ENCODE results near the gene FARSA. TPM values are rescaled to one million over a fixed set of nuclear protein-coding genes. Genes with fewer than 3 reads are reported as not detected.
A peak's percentile ranks its signal among the peaks of the same experiment; 100 is the strongest.

FARSA gene
- polyA plus RNA-seq, 3 donors: 29.0 to 49.2 (median 47.9) TPM

DNA sequence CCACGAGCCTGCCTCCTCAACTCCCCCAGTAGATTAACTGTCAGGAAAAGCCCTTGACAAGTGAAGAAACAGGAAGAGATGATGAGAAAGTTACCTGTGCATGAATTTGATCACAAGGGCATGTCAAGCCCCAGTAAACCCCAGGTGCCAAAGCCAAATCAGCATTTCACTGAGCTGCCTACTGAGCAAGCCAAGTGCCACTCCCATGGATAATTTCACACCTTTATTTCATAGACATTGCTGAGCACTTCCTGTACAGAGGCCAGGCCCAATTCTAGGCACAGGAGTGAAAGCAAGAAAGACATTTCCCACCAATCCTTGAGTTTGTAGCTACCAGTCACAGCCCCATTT, 21.1 kb upstream of the FARSA start:
- no CpG with 5 or more reads among the region's 1 CpG for WGBS (ENCODE audit: insufficient coverage)
- no peak overlapping the region for H3K4me3 Mint-ChIP-seq
- Histone ChIP-seq H2AFZ (ENCODE audit: insufficient read depth, low read depth, low read length, poor library complexity, severe bottlenecking) (no peak overlapping the region), H3K27ac (ENCODE audit: low read depth in 1 of 2, low read length in 2 of 2) (peak overlapping the region; percentile 83 to 93), H3K27me3 (ENCODE audit: control insufficient read depth in 2 of 2, insufficient read depth in 2 of 2, low read length in 2 of 2) (no peaks in the 10 kb centered on the region), H3K9ac (ENCODE audit: insufficient read depth, low read length, poor library complexity, severe bottlenecking) (no peak overlapping the region), H3K4me3 (replicated peaks in 1 of 3; ENCODE audit: low read depth in 2 of 3, low read length in 3 of 3) (no peak overlapping the region), H3K79me2 (ENCODE audit: insufficient read depth, low read length) (peaks cover 52% of the 10 kb centered on the region), H3K9me3 (replicated peaks in 1 of 2; ENCODE audit: control insufficient read depth in 1 of 2, insufficient read depth in 1 of 2, low read length in 2 of 2) (no peaks in the 10 kb centered on the region), H3K36me3 (replicated peaks in 1 of 2; ENCODE audit: control insufficient read depth in 1 of 2, insufficient read depth in 2 of 2, low read length in 2 of 2) (peaks cover 27 to 49% of the 10 kb centered on the region in 2 donors), H3K4me1 (ENCODE audit: control insufficient read depth in 1 of 2, insufficient read depth in 2 of 2, low read length in 2 of 2) (peaks cover 37 to 52% of the 10 kb centered on the region in 2 donors), H4K20me1 (ENCODE audit: insufficient read depth, low read length) (no peaks in the 10 kb centered on the region), H3K4me2 (replicated peaks; ENCODE audit: extremely low read depth, low read length, poor library complexity, severe bottlenecking) (no peak overlapping the region)
- peak overlapping the region; percentile 51 to 96 (median 85) for H3K27ac Mint-ChIP-seq
- TF ChIP-seq, protein P1, sequence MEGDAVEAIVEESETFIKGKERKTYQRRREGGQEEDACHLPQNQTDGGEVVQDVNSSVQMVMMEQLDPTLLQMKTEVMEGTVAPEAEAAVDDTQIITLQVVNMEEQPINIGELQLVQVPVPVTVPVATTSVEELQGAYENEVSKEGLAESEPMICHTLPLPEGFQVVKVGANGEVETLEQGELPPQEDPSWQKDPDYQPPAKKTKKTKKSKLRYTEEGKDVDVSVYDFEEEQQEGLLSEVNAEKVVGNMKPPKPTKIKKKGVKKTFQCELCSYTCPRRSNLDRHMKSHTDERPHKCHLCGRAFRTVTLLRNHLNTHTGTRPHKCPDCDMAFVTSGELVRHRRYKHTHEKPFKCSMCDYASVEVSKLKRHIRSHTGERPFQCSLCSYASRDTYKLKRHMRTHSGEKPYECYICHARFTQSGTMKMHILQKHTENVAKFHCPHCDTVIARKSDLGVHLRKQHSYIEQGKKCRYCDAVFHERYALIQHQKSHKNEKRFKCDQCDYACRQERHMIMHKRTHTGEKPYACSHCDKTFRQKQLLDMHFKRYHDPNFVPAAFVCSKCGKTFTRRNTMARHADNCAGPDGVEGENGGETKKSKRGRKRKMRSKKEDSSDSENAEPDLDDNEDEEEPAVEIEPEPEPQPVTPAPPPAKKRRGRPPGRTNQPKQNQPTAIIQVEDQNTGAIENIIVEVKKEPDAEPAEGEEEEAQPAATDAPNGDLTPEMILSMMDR (IDR thresholded peaks at IDR 0.05): no peak
- intact Hi-C loops (cut with micrococcal nuclease): no loop called here
- H3K27me3 Mint-ChIP-seq (ENCODE audit: low read depth in 3 of 3): peaks cover 0 to 1% (median 0%) of the 10 kb centered on the region in 3 donors
- peak in 1 of 3 donors; percentile 5 for DNase-seq
- H3K4me1 Mint-ChIP-seq: peaks cover 56% of the 10 kb centered on the region
- peaks cover 32 to 49% of the 10 kb centered on the region in 2 donors for H3K36me3 Mint-ChIP-seq
- H3K9me3 Mint-ChIP-seq: no peaks in the 10 kb centered on the region

GRCh38 chr19:12953799-12954611, 20.5 kb upstream of the FARSA start:
- Histone ChIP-seq H3K79me2 (ENCODE audit: insufficient read depth, low read length) (peaks cover 52% of the 10 kb centered on the region), H3K36me3 (replicated peaks in 1 of 2; ENCODE audit: control insufficient read depth in 1 of 2, insufficient read depth in 2 of 2, low read length in 2 of 2) (peaks cover 33 to 55% of the 10 kb centered on the region in 2 donors)
- TF ChIP-seq, protein P1 (IDR thresholded peaks at IDR 0.05): no peak

More at GRCh38 chr19:12953799-12954611, 20.5 kb upstream of the FARSA start:
- Histone ChIP-seq H3K9me3 (replicated peaks in 1 of 2; ENCODE audit: control insufficient read depth in 1 of 2, insufficient read depth in 1 of 2, low read length in 2 of 2) (no peaks in the 10 kb centered on the region), H3K9ac (ENCODE audit: insufficient read depth, low read length, poor library complexity, severe bottlenecking) (peak overlapping the region; percentile 66), H3K4me1 (ENCODE audit: control insufficient read depth in 1 of 2, insufficient read depth in 2 of 2, low read length in 2 of 2) (peaks cover 38 to 58% of the 10 kb centered on the region in 2 donors), H4K20me1 (ENCODE audit: insufficient read depth, low read length) (no peaks in the 10 kb centered on the region), H3K4me2 (replicated peaks; ENCODE audit: extremely low read depth, low read length, poor library complexity, severe bottlenecking) (no peak overlapping the region), H3K27me3 (ENCODE audit: control insufficient read depth in 2 of 2, insufficient read depth in 2 of 2, low read length in 2 of 2) (no peaks in the 10 kb centered on the region), H2AFZ (ENCODE audit: insufficient read depth, low read depth, low read length, poor library complexity, severe bottlenecking) (no peak overlapping the region), H3K27ac (ENCODE audit: low read depth in 1 of 2, low read length in 2 of 2) (peak overlapping the region; percentile 83 to 93), H3K4me3 (replicated peaks in 1 of 3; ENCODE audit: low read depth in 2 of 3, low read length in 3 of 3) (no peak overlapping the region)
- Mint-ChIP-seq H3K4me1 (peaks cover 58% of the 10 kb centered on the region), H3K9me3 (no peaks in the 10 kb centered on the region), H3K4me3 (no peak overlapping the region), H3K27me3 (ENCODE audit: low read depth in 3 of 3) (peaks cover 0 to 1% (median 0%) of the 10 kb centered on the region in 3 donors), H3K27ac (peak overlapping the region; percentile 70 to 96 (median 90)), H3K36me3 (peaks cover 36 to 54% of the 10 kb centered on the region in 2 donors)
- intact Hi-C loops (cut with micrococcal nuclease): no loop called here
- WGBS (ENCODE audit: insufficient coverage): 80% methylated on average over 8 of the region's 12 CpGs
- peak in 1 of 3 donors; percentile 57 for DNase-seq
